Head of caudate nucleus (tissue), 42 donors: ENCODE measurements around the gene DACT3.

Experiments used
- DNase-seq, 42 donors: peaks; one replicate each; pipeline versions ENCODE4 v3.0.0 to v3.0.0-alpha.2; 2020 to 2021; ENCODE audit warnings: mixed read lengths in 7 of 42
- intact Hi-C: fragments of 100-400 bp; cut with DNase I; formaldehyde crosslinking; loops from one replicate; pipeline ENCODE4 v1.15.0; 2022

Gene DACT3

DNA sequence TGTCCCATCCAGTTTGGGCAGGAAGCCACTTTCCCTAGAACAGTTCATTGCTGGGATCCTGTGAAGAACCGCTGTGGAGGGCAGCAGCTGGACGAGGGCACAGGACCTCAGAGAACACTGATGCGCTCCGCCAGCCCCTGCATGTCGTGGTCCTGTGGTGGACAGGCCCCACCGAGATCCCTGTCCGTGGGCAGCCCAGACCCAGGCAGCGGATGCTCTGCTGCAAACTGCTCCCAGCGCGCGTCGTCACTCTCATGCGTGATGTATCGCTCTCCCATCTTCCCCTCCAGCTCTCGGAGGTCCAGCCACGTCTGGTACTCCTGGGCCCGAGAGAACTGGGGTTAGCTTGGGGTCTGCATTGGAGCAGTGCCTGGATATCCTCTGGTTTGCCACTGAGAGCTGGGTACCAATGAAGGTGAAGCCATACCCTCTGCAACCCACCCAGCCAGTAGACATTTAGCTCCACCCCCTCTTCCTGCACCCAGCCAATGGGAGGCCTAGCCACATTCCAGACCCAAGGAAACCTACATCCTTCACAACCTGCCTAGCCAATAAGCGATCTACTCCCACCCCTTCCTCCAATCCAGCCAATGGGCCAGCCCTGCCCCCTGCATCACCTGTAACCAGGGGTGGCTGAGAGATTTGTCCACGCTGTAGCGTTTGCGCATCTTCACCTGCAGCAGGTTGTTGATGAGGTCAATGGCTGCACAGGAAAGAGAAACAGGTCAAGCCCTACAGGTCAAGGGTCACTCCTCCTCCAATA lies 13.6 kb upstream of the DACT3 start:
- peak in 4 of 42 donors; percentile 20 to 34 (median 26) for DNase-seq
- intact Hi-C loops = no loop called here

DNA sequence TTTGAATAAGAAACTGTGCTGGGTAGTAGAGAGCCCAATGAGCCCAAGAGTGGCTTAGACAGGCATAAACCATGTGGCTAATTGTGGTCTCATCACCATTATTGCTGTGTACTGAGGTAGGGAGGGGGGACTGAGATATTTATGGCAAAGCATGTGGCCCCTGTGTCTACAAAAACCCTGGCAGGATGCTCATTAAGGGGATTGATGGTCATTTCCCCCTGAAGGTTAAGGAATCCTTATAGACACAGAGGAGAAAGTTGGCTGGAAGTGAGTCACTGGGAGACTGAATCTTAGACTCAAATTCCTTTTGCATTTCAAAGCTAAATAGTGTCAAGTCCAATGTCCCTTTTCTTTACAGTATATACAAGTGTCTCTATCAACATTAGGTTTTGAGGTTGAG lies 9.8 kb upstream of the DACT3 start:
- intact Hi-C loops = no loop called here
- DNase-seq = no peak

- DNase-seq = no peak
- intact Hi-C loops = loop anchor here (5.0 to 10.0 kb wide), 2 partner anchors 34 to 144 kb away; no protein-coding TSS in a partner anchor
Observed at GRCh38 chr19:46668662-46669061, 7.7 kb upstream of the DACT3 start.

DNA sequence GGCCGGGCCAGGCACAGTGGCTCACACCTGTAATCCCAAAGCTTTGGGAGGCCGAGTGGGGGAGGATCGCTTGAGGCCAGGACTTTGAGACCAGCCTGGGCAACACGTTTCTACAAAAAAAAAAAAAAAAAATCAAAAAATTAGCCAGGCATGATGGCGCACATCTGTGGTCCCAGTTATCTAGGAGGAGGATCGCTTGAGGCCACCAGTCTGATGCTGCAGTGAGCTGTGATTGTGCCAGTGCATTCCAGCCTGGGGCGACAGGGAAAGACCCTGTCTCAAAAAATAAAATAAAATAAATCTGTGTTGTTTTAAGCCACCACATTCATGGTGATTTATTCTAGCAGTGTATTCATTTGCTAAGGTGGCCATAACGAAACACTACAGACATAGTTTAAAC lies 4.1 kb upstream of the DACT3 start:
- intact Hi-C loops = loop anchor here (5.0 to 10.0 kb wide), 2 partner anchors 37 to 140 kb away; no protein-coding TSS in a partner anchor

GRCh38 chr19:46661735-46662592 lies 982 bp upstream of the DACT3 start:
- intact Hi-C loops = loop anchor here (5.0 to 10.0 kb wide), 2 partner anchors 60 to 137 kb away; partner anchors contain the start of gene CALM3
- DNase-seq = peak; percentile 83 to 98 (median 94)

More for the DNA sequence above, 4.1 kb upstream of the DACT3 start:
- no peak for DNase-seq

- intact Hi-C loops = loop anchor here (1.0 to 10.0 kb wide), 3 partner anchors 46 to 136 kb away; partner anchors contain the start of gene CALM3
Observed at GRCh38 chr19:46660551-46661019, 397 bp downstream of the DACT3 start.

DNA sequence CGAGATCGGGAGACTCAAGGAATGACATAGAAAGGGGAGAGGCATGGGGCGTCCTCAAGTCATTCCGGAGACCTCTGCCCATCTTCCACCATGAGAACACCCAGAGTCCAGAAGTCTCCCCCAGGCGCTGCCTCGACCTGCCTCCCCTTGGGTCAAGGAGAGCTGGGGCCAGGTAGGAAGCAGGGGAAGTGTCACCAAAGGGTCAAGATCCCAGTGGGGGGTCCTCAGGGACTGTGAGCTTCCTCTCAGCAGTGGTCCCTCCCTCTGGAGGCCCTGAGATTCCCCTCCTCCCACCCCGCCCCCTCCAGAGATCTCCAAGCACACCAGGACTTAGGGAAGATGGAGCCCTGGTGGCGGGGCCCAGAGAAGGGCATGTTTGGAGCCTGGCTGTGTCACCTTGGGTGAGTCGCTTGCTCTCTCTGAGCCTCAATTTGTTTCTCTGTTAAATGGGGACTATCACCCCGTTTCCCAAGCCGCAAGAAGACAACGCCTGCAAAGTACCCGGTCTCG lies 919 bp downstream of the DACT3 start:
- intact Hi-C loops = loop anchor here (1.0 to 10.0 kb wide), 3 partner anchors 46 to 135 kb away; partner anchors contain the start of gene CALM3
- DNase-seq = peak in 29 of 42 donors; percentile 14 to 71 (median 37)

More at GRCh38 chr19:46660551-46661019, 397 bp downstream of the DACT3 start:
- DNase-seq = peak in 27 of 42 donors; percentile 18 to 68 (median 38)

- DNase-seq = peak in 41 of 42 donors; percentile 44 to 87 (median 68)
- intact Hi-C loops = loop anchor here (1.0 to 10.0 kb wide), 3 partner anchors 45 to 135 kb away; partner anchors contain the start of gene CALM3
Observed at GRCh38 chr19:46659151-46660007, 1.6 kb downstream of the DACT3 start.

- intact Hi-C loops = no loop called here
- DNase-seq = no peak
Observed at GRCh38 chr19:46656541-46656940, 4.4 kb downstream of the DACT3 start.

- peak; percentile 60 to 91 (median 84) for DNase-seq
- intact Hi-C loops = no loop called here
Observed at GRCh38 chr19:46654621-46655152, 6.3 kb downstream of the DACT3 start.

DNA sequence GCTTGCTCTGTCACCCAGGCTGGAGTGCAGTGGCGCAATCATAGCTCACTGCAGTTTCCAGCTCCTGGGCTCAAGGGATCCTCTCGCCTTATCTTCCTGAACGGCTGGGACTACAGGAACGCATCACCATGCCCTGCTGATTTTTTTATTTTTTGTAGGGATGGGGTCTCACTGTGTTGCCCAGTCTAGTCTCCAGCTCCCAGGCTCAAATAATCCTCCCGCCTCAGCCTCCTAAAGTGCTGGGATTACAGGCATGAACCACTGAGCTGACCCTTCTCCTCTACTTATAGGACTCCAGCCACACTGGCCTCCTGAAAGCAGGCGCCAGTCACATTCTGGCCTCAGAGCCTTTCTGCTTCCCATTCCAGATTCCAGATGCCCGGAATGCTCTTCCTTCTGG lies 10.5 kb downstream of the DACT3 start:
- no peak for DNase-seq
- intact Hi-C loops = no loop called here

GRCh38 chr19:46648961-46649960 lies 11.7 kb downstream of the DACT3 start:
- intact Hi-C loops = no loop called here
- DNase-seq = no peak

DNA sequence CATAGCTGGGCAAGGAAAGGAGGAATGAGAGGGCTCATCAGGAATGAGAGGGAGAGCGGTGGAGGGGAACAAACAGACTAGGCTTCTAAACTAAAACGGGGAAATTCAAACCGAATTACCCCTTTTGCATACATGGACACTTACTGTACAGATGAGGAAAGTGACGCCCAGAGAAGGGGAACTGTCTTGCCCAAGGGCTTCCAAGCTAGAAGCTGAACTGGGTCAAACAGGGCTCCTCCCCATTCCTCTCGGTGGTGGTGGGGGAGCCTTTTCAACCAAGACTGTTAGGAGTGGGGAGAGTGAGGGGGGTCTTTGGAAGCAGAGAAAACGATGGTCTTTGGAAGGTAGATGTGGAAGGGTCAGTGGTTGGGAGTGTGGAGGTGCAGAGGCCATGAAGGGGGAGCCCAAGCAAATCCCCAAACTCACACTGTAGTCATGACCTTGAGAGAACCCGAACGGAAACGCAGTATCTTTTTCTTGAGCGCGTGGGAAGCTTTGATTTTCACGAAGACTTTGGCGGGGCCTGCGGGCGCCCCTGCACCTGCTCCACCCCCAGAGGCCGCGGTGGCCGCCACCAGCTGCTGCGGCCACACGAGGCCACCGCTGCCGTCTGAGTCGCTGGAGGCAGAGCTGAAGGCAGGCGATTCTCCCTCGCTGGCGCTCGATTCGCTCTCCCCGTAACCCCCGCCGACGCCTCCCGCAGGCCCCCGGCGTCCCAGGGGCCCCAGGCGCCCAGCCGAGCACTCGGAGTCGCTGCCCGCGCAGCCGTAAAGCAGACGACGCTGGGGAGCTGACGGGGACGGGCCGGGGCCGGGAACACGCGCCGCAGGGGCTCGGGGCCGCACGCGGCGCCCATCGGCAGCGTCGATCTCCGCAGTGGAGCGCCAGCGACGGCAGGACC lies 12.7 kb downstream of the DACT3 start:
- intact Hi-C loops = no loop called here
- DNase-seq = peak in 1 of 42 donors; percentile 8

DNA sequence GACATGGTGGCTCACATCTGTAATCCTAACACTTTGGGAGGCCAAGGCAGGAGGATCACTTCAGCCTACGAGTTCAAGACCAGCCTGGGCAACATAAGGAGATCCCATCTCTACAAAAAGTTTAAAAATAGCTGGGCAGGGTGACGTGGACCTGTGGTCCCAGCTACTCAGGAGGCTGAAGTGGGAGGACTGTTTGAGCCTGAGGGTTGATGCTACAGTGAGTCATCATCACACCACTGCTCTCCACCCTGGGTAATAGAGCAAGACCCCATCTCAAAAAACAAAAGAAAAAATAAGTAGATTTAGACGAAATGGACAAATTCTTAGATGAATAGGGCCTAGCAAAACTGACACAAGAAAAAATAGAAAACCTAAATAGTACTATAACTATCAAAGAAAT lies 14.6 kb downstream of the DACT3 start:
- intact Hi-C loops = no loop called here
- no peak for DNase-seq

DNA sequence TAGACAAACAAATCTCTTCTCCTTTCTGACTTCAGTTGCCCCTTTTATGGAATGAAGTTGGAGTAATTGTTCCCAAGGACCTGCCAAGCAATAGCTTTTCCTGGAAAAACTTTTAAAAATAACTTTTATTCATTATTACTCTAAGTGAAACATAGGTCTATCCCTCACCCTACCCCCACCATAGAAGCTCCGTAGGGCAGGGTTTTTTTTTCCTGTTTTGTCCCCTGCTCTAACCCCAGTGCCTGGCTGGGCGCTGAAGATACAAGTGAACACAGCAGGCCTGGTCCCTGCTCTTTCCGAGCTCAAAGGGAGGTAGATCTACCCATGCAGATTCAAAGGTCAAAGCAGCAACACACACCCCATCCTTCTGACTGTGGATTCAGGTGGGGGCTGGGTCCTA lies 16.3 kb downstream of the DACT3 start:
- DNase-seq = no peak
- intact Hi-C loops = no loop called here

DNA sequence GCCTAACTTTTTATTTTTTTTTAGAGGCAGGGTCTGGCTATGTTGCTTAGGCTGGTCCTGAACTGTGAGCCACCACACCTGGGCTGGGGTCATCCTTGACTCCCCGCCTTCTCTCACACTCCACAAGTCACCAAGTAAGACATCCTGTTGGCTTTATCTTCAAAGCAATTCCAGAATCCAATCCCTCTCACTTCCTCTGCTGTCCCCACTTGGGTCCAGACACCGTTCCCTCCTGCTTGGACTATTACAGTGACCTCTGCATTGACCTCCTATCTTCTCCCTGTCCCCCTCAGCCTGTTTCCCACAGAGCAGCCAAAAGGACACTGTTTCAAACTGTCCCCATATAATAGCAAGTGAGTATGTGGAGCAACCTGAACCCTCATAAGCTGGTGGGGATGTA lies 20.3 kb downstream of the DACT3 start:
- intact Hi-C loops = no loop called here
- no peak for DNase-seq
